Effector memory CD4-positive, alpha-beta T cell (primary cell): ENCODE measurements around the gene RHO.
"Not testable (repeated sequence)": the region's sequence is repeated elsewhere in the genome, so short reads cannot be mapped to it uniquely, and the experiment has no call there.

ENCODE experiments used
- DNase-seq, 3 donors: peaks; one replicate each; pipeline ENCODE4 v3.0.0-alpha.2; 2020
- H3K27ac ChIP-seq: 2 replicates; pipeline ENCODE4 v1.7.0; 2013; ENCODE audit warnings: mild to moderate bottlenecking, low read length, moderate library complexity; ENCODE audit not compliant: insufficient read depth, poor library complexity, severe bottlenecking
- H3K27me3 ChIP-seq: replicated peaks from 2 replicates; pipeline ENCODE4 v1.7.0; 2013; ENCODE audit warnings: mild to moderate bottlenecking, low read length; ENCODE audit not compliant: insufficient read depth, control insufficient read depth, poor library complexity, severe bottlenecking
- H3K36me3 ChIP-seq: 2 replicates; pipeline ENCODE4 v1.7.0; 2013; ENCODE audit warnings: mild to moderate bottlenecking, low read length, moderate library complexity; ENCODE audit not compliant: control insufficient read depth, insufficient read depth
- H3K4me1 ChIP-seq: 2 replicates; pipeline ENCODE4 v1.7.0; 2013; ENCODE audit warnings: low read length, mild to moderate bottlenecking; ENCODE audit not compliant: control insufficient read depth, insufficient read depth, poor library complexity, severe bottlenecking
- H3K4me3 ChIP-seq: 2 replicates; pipeline ENCODE4 v1.7.0; 2013; ENCODE audit warnings: low read length, low read depth, mild to moderate bottlenecking; ENCODE audit not compliant: insufficient read depth, poor library complexity, severe bottlenecking
- H3K9me3 ChIP-seq: 2 replicates; pipeline ENCODE4 v1.7.0; 2013; ENCODE audit warnings: mild to moderate bottlenecking, low read length, moderate library complexity; ENCODE audit not compliant: control insufficient read depth

RHO gene

DNA sequence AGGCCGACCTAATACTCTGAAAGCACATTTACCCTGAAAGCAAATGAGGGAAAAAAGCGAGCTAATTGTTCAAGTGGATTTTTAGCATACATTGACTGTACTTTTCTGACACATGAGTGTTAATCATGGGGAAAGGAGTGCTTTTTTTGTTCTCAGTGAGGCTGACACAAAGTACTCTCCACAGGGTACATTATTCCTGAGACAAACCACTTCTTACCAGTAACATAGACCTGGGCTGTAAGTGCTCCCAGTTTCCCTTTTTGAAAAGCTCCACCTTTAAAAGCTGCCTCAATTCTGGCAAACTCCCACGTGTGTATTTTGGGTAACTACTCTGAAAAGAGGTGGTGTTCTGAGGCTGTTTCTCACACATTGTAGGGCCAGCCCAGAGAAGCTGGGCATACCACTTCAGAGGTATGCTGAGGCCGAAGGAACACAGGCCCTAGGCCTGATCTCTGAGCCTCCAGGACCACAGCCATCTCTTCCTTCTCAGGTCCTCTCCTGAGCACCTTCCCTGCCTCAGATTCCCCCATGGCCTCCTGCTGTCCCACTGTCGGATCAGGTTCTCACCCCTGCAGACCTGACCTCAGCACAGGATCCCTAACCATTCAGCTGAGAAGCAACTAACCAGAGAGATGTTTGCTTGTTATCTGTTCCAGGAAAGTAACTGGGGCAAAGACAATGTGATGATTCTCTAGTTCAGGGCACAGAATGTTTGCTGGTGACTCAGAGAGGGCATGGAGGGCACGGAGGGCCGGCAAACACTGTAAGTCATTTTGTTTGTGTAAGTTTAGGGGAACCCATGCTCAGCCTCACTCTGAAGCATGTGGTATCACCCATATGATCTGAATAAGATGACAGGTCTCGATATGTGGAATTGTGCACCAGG is 29.6 kb upstream of the RHO start:
- H3K9me3 ChIP-seq, H3K4me1 ChIP-seq, H3K27me3 ChIP-seq, H3K36me3 ChIP-seq, H3K27ac ChIP-seq, DNase-seq, H3K4me3 ChIP-seq: not testable (repeated sequence)

DNA sequence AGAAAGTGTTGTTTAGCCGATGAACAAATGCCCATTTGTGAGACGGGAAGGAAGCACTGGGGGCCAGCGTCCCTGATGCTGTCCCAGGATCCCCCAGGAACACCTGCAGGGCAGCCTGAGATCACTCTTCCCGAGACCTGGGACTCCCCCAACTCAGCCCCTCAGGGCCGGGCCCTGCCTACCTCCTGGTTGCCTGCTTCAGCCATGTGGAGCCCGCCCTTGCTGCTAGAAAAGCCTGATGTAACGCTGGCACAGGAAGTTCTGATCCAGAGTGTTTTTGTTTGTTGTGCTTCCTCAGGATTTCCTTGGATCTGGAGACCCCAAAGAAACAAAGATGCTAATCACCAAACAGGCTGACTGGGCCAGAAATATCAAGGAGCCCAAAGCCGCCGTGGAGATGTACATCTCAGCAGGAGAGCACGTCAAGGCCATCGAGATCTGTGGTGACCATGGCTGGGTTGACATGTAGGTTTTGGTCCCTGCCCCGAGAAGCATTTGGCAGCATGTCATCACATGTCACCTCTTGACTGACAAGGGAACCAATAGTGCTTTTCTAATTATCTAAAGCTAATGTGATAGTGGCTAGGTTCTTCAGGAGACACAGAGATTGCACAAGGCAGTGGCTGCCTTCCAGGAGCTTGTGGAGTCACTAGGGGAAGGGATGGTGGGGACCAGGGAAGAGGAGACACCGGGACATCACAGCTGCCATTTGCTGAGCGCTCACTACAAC is 28.7 kb upstream of the RHO start:
- not testable (repeated sequence) for H3K4me3 ChIP-seq, H3K27me3 ChIP-seq, H3K36me3 ChIP-seq, DNase-seq, H3K27ac ChIP-seq, H3K9me3 ChIP-seq, H3K4me1 ChIP-seq

DNA sequence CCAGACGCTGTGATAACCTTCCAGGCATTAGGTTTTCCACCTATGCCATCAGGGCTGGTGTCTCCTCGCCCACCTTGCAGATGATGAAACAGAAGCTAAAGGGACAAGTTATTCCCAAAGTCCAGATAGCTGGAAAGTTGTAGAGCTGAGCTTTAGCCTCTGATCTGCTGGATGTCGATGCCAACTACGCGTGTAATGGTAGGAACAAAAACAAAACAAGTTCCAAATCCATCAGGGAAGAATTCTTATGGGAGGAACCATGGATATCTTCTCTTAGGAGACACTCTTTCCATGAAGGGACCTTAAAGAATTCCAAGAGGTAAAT is 28.1 kb upstream of the RHO start:
- Histone ChIP-seq H3K36me3 (no peaks in the 10 kb centered on the region), H3K9me3 (no peaks in the 10 kb centered on the region), H3K27me3 (no peaks in the 10 kb centered on the region), H3K4me3 (no peak overlapping the region), H3K4me1 (no peaks in the 10 kb centered on the region), H3K27ac (no peak overlapping the region)
- DNase-seq = no peak

DNA sequence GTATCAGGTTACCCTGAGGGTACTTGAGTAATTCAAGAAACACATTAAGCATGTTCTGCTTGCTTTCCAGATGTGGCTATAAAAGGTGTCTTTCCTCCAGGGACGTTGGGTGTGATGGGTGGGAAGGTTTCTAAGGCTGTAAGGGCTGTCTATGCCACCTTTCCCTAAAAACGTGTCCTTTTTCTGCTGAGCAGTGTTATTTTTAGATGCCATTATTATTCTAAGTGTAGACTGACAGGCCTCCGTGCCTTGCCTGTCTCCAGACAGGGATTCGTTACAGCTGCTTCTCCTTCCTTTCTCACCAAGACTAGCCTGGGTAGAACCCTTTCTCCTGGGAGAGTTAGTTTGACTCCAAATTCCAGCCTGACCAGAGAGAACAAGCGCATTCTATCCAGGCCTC is 26.8 kb upstream of the RHO start:
- no peak for DNase-seq
- no peaks in the 10 kb centered on the region for H3K27me3 ChIP-seq
- no peaks in the 10 kb centered on the region for H3K36me3 ChIP-seq
- no peaks in the 10 kb centered on the region for H3K9me3 ChIP-seq
- no peak overlapping the region for H3K27ac ChIP-seq
- no peaks in the 10 kb centered on the region for H3K4me1 ChIP-seq
- H3K4me3 ChIP-seq = no peak overlapping the region

DNA sequence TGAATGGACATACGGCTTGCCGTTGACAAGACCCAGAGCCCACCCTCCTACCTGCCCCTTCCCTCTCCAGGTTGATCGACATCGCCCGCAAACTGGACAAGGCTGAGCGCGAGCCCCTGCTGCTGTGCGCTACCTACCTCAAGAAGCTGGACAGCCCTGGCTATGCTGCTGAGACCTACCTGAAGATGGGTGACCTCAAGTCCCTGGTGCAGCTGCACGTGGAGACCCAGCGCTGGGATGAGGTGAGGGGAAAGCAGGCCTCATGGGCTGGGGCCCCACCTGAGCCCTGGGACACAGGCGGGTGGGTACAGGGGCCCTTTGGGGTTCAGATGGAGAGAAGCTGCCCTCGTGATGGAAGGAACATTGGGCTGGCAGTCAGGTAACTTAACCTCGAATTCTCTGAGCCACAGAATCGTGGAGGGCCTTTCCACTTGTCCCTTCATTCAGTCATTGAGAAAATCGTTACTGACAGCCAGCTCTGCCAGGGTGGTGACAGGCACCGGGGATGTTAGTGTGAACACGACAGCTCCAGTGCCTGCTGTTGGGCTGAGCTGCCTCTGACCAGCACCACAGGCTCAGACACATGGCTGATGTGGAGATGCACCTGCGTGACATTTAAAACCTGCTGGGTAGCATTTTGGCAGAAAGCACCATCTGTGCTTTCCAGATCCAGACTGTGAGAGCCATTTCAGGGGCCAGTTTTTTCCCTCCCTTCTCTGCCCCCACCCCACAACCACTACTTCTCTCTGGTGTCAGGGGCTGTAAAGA is 25.6 kb upstream of the RHO start:
- Histone ChIP-seq H3K4me3 (no peak overlapping the region), H3K9me3 (no peaks in the 10 kb centered on the region), H3K4me1 (no peaks in the 10 kb centered on the region), H3K27me3 (no peaks in the 10 kb centered on the region), H3K27ac (no peak overlapping the region), H3K36me3 (no peaks in the 10 kb centered on the region)
- DNase-seq = no peak

DNA sequence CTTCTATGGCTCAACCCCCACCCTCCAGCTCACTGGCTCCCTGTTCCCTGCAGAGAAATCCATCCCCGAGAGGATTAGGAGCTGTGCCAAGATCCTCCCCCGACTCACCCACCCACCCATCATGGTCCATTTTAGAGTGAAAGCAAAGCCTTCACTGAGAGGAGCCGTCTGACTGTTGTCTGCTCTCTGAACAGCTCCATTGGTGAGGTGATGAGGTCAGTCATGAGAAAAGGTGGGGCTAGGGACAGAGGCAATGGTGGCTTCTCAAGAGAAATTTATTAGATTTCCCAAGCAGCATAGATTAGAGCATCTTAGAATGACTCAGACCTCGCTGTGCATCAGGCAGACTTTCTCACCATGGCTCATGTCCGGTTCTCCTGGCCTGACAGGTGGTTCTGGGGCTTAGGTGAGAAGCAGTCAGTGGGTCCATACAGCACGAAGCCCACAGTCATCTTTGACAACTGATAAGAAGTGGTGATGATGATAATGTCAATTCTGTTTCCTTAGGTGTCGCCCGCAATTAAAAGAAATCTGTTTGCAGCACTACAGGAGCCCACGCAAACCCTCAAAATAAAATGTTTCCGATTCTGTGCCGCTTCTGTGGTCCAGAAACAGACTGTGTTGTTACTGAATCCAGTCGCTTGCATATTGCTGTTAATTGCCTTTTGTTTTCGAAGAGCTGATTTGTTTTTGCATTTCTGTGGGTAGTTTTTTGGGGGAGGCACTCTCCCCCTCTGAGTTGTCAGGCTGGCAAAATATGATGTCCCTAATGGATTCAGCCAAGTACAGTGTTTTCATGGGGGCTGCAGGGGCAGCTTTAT is 24.8 kb upstream of the RHO start:
- Histone ChIP-seq H3K27me3 (no peaks in the 10 kb centered on the region), H3K27ac (no peak overlapping the region), H3K4me3 (no peak overlapping the region), H3K9me3 (no peaks in the 10 kb centered on the region), H3K36me3 (no peaks in the 10 kb centered on the region), H3K4me1 (no peaks in the 10 kb centered on the region)
- DNase-seq = no peak

DNA sequence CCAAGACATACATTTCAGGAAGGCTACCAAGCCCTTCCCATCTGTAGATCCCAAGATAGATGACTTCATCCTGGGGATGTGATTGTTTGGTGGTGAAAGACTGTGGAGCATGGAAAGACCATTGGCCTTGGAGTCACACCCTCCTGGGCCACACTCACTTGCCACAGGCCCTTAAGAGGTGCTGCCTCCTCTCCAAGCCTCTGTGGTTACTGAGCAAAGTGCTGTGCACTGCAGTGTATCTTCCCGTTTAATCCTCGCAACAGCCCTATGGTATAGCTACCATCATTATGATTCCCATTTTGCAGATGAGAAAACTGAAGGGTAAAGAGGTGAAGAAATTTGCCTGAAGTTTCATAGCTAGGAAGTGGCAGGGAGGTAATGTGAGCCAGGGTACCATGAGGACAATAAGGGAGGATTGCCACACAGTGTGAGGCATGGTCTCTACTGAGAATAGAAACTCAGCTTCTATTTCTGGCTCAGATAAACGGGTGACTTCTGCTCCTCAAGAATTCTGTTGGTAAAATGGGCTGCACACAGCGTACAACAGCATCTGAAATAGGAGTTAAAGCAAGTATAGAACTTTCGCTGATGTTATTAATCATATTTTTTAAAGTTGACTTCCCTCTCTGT is 23.9 kb upstream of the RHO start:
- Histone ChIP-seq H3K4me3 (no peak overlapping the region), H3K36me3 (no peaks in the 10 kb centered on the region), H3K27me3 (no peaks in the 10 kb centered on the region), H3K9me3 (no peaks in the 10 kb centered on the region), H3K27ac (no peak overlapping the region), H3K4me1 (no peaks in the 10 kb centered on the region)
- DNase-seq = no peak

DNA sequence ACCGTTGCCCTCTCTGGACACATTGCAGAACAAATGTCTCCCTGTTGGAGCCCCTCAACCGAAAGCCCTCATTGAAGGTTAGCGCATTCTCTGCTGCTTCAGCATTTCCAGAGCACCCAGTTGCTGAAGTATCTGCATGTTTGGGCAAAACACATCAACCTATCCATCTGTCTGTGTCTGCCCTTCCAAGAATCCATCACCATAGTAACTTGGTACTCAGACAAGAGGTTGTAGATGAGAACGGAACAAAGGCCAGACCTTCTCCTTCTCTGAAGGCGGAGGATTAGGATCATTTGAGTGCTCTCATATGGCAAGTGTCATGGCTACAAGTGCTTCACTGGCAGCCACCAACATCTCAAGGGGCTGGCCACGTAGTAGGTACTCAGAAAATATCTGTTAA is 23.1 kb upstream of the RHO start:
- H3K27ac ChIP-seq = no peak overlapping the region
- H3K4me1 ChIP-seq = no peaks in the 10 kb centered on the region
- no peaks in the 10 kb centered on the region for H3K9me3 ChIP-seq
- no peak for DNase-seq
- H3K27me3 ChIP-seq = no peaks in the 10 kb centered on the region
- no peak overlapping the region for H3K4me3 ChIP-seq
- no peaks in the 10 kb centered on the region for H3K36me3 ChIP-seq

DNA sequence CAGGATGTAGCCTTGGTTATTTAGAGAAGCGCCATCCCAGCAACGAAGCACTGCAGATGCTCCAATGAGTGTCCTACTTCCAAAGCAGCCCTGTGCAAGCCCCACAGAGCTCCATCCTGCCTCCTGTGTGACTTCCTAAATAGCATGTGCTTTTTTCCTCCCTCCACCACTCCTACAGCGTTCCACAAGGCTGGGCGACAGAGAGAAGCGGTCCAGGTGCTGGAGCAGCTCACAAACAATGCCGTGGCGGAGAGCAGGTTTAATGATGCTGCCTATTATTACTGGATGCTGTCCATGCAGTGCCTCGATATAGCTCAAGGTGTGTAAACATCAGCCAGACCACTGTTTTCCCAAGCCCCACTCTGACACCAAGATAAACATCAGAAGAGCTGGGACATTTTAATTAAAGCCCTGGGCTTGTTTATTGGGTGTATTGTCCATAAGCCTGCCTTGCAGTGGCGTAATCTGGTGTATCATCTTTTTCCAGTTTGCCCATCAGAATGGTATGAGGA is 22.2 kb upstream of the RHO start:
- Histone ChIP-seq H3K27me3 (no peaks in the 10 kb centered on the region), H3K9me3 (no peaks in the 10 kb centered on the region), H3K36me3 (no peaks in the 10 kb centered on the region), H3K27ac (no peak overlapping the region), H3K4me3 (no peak overlapping the region), H3K4me1 (no peaks in the 10 kb centered on the region)
- no peak for DNase-seq
